DND-41 (cell line): ENCODE data around the gene CCL27.

Experiments
- ATAC-seq: fragments of 200-7000 bp; cut with Tn5 transposase; 3 replicates; pipeline ENCODE4 v1.9.1; 2021; ENCODE audit warnings: low read depth; ENCODE audit not compliant: insufficient read depth
- DNase-seq: peaks from one replicate; pipeline ENCODE4 v3.0.0-alpha.2; 2020
- H2AFZ ChIP-seq: 2 replicates; pipeline ENCODE4 v1.6.0; 2012; ENCODE audit warnings: low read depth, low read length
- H3K27ac ChIP-seq: 2 replicates; pipeline ENCODE4 v1.5.1; 2012; ENCODE audit warnings: low read length, inconsistent platforms
- H3K27me3 ChIP-seq: fragments of 200-600 bp; sonication (generic); 2 replicates; pipeline ENCODE4 v1.6.0; 2012; ENCODE audit warnings: low read length, mild to moderate bottlenecking, inconsistent platforms; ENCODE audit not compliant: insufficient read depth, poor library complexity
- H3K36me3 ChIP-seq: 2 replicates; pipeline ENCODE4 v1.5.1; 2012; ENCODE audit warnings: low read length, inconsistent platforms; ENCODE audit not compliant: insufficient read depth
- H3K4me1 ChIP-seq: 2 replicates; pipeline ENCODE4 v1.5.1; 2012; ENCODE audit warnings: mild to moderate bottlenecking, low read length; ENCODE audit not compliant: insufficient read depth
- H3K4me2 ChIP-seq: 2 replicates; pipeline ENCODE4 v1.6.0; 2012; ENCODE audit warnings: mild to moderate bottlenecking, moderate library complexity, low read length, inconsistent platforms; ENCODE audit not compliant: insufficient read depth
- H3K4me3 ChIP-seq, 2 experiments: fragments of 200-600 bp in 1 of 2; shearing (Covaris generic) in 1 of 2; 2 replicates each; pipeline ENCODE4 v1.5.1; 2012 to 2016; ENCODE audit warnings: inconsistent platforms in 2 of 2, low read length in 2 of 2, mild to moderate bottlenecking in 2 of 2, low read depth in 1 of 2, moderate library complexity in 1 of 2
- H3K79me2 ChIP-seq: 2 replicates; pipeline ENCODE4 v1.6.0; 2012; ENCODE audit warnings: low read length, inconsistent platforms; ENCODE audit not compliant: insufficient read depth
- H3K9ac ChIP-seq: 2 replicates; pipeline ENCODE4 v1.6.0; 2012; ENCODE audit warnings: low read depth, mild to moderate bottlenecking, inconsistent platforms, low read length, moderate library complexity
- H3K9me3 ChIP-seq: 2 replicates; pipeline ENCODE4 v1.5.1; 2012; ENCODE audit warnings: low read length, moderate library complexity, mild to moderate bottlenecking, inconsistent platforms; ENCODE audit not compliant: insufficient read depth, severe bottlenecking
- H4K20me1 ChIP-seq: 2 replicates; pipeline ENCODE4 v1.6.0; 2012; ENCODE audit warnings: low read length; ENCODE audit not compliant: insufficient read depth
- EZH2 ChIP-seq: IDR thresholded peaks from 3 replicates; pipeline ENCODE4 v1.6.1; 2012; ENCODE audit warnings: borderline replicate concordance, low read depth, mild to moderate bottlenecking, moderate library complexity, low read length, inconsistent platforms; ENCODE audit not compliant: severe bottlenecking
- TF ChIP-seq, protein P1 (sequence below): IDR thresholded peaks from 2 replicates; pipeline ENCODE4 v1.5.1; 2012; ENCODE audit warnings: borderline replicate concordance, low read length, moderate library complexity, mild to moderate bottlenecking; ENCODE audit not compliant: poor library complexity, severe bottlenecking; ENCODE audit errors: extremely low read depth

Gene CCL27

DNA sequence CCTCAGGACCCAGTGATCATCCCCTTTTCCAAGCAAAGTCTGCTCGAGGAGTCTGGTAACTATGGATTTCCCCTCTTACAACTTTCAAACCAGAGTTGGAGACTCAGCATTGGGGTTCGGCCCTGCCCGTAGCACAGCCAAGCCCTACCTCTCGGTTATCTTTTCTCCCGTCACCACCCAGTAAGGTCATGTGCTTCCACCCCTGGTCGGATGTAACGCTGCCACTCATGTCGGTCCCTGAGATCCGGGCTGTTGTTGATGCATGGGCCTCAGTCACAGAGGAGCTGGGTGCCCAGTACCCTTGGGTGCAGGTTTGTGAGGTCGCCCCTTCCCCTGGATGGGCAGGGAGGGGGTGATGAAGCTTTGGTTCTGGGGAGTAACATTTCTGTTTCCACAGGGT lies 14.8 kb downstream of the CCL27 start:
- DNase-seq: no peak
- H3K4me1 ChIP-seq: peaks cover 26% of the 10 kb centered on the region

DNA sequence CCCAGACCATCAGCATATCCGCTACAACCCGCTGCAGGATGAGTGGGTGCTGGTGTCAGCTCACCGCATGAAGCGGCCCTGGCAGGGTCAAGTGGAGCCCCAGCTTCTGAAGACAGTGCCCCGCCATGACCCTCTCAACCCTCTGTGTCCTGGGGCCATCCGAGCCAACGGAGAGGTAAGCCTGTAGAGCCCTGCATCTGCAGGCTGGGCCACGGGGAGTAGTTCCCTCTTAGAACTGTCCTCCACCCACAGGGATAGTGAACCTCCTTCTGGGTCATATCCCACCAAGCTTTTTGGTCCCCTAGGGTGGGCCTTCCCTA lies 15.4 kb downstream of the CCL27 start:
- peak overlapping the region; percentile 98 for H3K4me2 ChIP-seq
- peaks cover 31% of the 10 kb centered on the region for H3K36me3 ChIP-seq
- TF ChIP-seq, protein P1, sequence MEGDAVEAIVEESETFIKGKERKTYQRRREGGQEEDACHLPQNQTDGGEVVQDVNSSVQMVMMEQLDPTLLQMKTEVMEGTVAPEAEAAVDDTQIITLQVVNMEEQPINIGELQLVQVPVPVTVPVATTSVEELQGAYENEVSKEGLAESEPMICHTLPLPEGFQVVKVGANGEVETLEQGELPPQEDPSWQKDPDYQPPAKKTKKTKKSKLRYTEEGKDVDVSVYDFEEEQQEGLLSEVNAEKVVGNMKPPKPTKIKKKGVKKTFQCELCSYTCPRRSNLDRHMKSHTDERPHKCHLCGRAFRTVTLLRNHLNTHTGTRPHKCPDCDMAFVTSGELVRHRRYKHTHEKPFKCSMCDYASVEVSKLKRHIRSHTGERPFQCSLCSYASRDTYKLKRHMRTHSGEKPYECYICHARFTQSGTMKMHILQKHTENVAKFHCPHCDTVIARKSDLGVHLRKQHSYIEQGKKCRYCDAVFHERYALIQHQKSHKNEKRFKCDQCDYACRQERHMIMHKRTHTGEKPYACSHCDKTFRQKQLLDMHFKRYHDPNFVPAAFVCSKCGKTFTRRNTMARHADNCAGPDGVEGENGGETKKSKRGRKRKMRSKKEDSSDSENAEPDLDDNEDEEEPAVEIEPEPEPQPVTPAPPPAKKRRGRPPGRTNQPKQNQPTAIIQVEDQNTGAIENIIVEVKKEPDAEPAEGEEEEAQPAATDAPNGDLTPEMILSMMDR: no peak
- TF ChIP-seq EZH2: no peak
- H2AFZ ChIP-seq: peak overlapping the region; percentile 94
- no peak; the same call in 2 of the 3 replicates for ATAC-seq
- H3K4me3 ChIP-seq: peak overlapping the region; percentile 59 to 96; a peak in 3 of 4 replicates
- no peaks in the 10 kb centered on the region for H3K27me3 ChIP-seq
- 0 out of 2 replicates have a peak, but pooled peaks cover 3% of the 10 kb centered on the region for H4K20me1 ChIP-seq
- H3K27ac ChIP-seq: peak overlapping the region; percentile 87
- H3K4me1 ChIP-seq: peaks cover 26% of the 10 kb centered on the region
- H3K9ac ChIP-seq: peak overlapping the region; percentile 77
- no peak for DNase-seq
- no peaks in the 10 kb centered on the region for H3K9me3 ChIP-seq
- peaks cover 16% of the 10 kb centered on the region for H3K79me2 ChIP-seq

More for the DNA sequence above, 14.8 kb downstream of the CCL27 start:
- H3K79me2 ChIP-seq: peaks cover 16% of the 10 kb centered on the region
- H3K4me2 ChIP-seq: peak overlapping the region; percentile 98
- peak overlapping the region; percentile 87 for H3K27ac ChIP-seq
- peak overlapping the region; percentile 59 to 96; a peak in 3 of 4 replicates for H3K4me3 ChIP-seq
- peaks cover 31% of the 10 kb centered on the region for H3K36me3 ChIP-seq
- peak overlapping the region; percentile 94; the same call in 1 of the 2 replicates for H2AFZ ChIP-seq
- TF ChIP-seq EZH2: no peak
- TF ChIP-seq, protein P1: no peak
- H3K9me3 ChIP-seq: no peaks in the 10 kb centered on the region
- no peak for ATAC-seq
- H3K9ac ChIP-seq: peak overlapping the region; percentile 77
- H3K27me3 ChIP-seq: no peaks in the 10 kb centered on the region
- H4K20me1 ChIP-seq: 0 out of 2 replicates have a peak, but pooled peaks cover 3% of the 10 kb centered on the region

DNA sequence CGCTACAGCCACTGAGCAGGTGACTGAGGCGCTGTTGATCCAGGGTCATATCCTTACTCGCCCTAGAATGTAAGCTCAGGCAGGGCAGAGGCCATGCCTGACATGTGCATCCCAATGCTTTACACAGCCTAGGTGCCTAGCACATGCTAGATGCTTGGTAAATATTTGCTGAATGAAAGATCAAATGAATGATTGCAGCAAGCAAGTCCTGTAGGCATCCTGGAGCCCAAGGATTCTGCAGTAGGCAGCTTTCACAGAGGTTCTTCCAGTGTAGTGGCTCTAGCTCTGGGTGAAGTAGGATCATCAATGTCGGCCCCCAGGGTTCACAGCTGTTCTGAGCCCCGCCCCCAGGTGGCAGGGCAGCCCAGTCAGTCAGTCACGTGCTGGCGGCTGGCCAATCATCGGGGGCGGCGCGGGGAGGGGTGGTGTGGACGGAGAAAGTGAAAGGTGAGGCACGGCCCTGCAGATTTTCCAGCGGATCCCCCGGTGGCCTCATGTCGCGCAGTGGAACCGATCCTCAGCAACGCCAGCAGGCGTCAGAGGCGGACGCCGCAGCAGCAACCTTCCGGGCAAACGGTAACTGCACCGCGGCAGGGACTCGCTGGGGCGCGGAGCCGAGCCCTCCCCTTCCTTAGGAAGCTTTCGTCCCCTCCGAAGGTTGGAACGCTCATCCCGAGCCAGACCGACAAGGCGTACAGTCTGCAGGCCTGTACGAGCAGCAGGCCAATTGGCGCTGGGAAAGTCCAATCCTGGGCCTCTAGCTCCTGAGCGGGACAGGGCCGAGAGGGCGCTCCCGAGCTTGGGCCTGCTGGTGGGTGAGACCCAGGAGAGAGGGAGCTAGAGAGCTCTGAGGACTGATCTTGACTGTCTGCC lies 16.0 kb downstream of the CCL27 start, which contains the start of gene GALT:
TSS of gene GALT (plus strand) at position 465 of the 873 bp plus-strand sequence. CDS start at position 495, 30 bp downstream.
- TF ChIP-seq, protein P1: peak; percentile 56
- TF ChIP-seq EZH2: no peak
- ATAC-seq (peak; percentile 87), DNase-seq (peak; percentile 95)
- H3K36me3 ChIP-seq: peaks cover 31% of the 10 kb centered on the region
- peak within 1 kb of the TSS; percentile 59 to 96; a peak in 3 of 4 replicates for H3K4me3 ChIP-seq
- peaks cover 16% of the 10 kb centered on the region for H3K79me2 ChIP-seq
- 0 out of 2 replicates have a peak, but pooled peaks cover 3% of the 10 kb centered on the region for H4K20me1 ChIP-seq
- peak within 1 kb of the TSS; percentile 87 for H3K27ac ChIP-seq
- no peaks in the 10 kb centered on the region for H3K9me3 ChIP-seq
- H3K4me2 ChIP-seq: peak within 1 kb of the TSS; percentile 98
- peaks cover 26% of the 10 kb centered on the region for H3K4me1 ChIP-seq
- peak within 1 kb of the TSS; percentile 77 for H3K9ac ChIP-seq
- H3K27me3 ChIP-seq: no peaks in the 10 kb centered on the region
- H2AFZ ChIP-seq: peak within 1 kb of the TSS; percentile 94
